ENCODE measurements around the gene SERPINB6.
"Not testable (repeated sequence)": the region's sequence is repeated elsewhere in the genome, so short reads cannot be mapped to it uniquely, and the experiment has no call there.

SERPINB6 gene

GRCh38 chr6:2979819-2980464 lies 8.6 kb upstream of the SERPINB6 start:
- no peak overlapping the region for H3K27ac ChIP-seq

DNA sequence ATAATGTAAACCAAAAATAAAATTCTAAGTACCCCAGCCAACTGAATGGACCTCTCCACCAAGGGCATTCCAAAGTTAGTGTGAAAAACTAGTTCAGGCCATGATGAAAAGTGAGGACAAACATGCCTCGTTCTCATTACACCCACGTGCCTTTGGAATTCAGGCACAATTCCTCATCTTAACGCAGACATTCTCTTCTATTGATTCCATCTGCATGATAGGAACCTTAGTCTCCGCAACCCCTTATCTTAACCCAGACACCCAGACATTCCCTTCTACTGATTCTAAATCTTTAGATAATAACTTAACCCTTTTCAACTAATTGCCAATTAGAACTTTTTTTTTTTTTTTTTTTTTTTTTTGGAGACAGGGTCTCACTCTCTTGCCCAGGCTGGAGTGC lies 7.6 kb upstream of the SERPINB6 start:
- TF ChIP-seq CTCF (conservative IDR thresholded peaks at IDR 0.05), result no peak

More at GRCh38 chr6:2979819-2980464, 8.6 kb upstream of the SERPINB6 start:
- TF ChIP-seq CTCF (conservative IDR thresholded peaks at IDR 0.05), result no peak

DNA sequence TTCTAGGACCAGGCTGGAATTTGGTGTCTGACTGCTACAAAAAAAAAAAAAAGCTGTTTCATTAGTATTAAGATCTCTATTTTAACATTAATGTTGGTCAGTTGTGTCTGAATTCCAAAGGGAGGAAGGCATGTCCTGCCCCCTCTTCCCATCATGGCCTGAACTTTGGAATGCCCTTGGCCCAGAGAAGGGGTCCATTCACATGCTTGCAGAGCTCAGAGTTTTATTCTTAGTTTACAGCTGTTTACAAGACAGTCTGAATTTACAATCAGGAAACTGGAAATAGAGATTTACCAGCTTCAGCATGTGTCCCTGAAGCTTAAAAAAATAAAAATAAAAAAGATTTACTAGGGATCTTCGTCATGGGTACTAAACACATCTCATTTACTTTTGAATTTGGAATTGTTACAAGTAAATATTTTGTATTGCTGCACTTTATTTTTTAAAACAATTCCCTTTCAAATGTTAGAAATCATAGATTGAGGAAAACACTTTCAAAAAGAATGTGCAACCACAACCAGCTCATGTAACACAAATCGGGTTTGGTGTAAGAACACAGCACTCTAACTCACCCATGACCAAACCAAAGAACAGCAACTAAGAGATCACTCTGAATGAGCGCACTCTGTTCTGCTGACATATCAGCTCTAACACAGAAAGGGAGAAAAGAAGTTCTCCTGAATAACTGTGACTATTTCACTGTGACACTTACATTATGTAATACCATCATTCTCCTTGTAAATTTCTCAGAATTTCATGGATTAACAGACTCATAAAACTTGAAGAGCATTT lies 6.6 kb upstream of the SERPINB6 start:
- TF ChIP-seq CTCF (conservative IDR thresholded peaks at IDR 0.05), result no peak

More for the DNA sequence above, 7.6 kb upstream of the SERPINB6 start:
- H3K27ac ChIP-seq, result no peak overlapping the region

GRCh38 chr6:2977290-2977689 lies 5.9 kb upstream of the SERPINB6 start:
- no peak overlapping the region for H3K27ac ChIP-seq
- TF ChIP-seq CTCF (conservative IDR thresholded peaks at IDR 0.05), result no peak

More for the DNA sequence above, 6.6 kb upstream of the SERPINB6 start:
- H3K27ac ChIP-seq, result no peak overlapping the region

- no peak for TF ChIP-seq CTCF (conservative IDR thresholded peaks at IDR 0.05)
- no peak overlapping the region for H3K27ac ChIP-seq
These were observed 5.3 kb upstream of the SERPINB6 start for GRCh38 chr6:2976571-2977085.

GRCh38 chr6:2976060-2976459 lies 4.7 kb upstream of the SERPINB6 start:
- no peak for TF ChIP-seq CTCF (conservative IDR thresholded peaks at IDR 0.05)
- H3K27ac ChIP-seq, result no peak overlapping the region

- H3K27ac ChIP-seq, result no peak overlapping the region
- no peak for TF ChIP-seq CTCF (conservative IDR thresholded peaks at IDR 0.05)
These were observed 2.3 kb upstream of the SERPINB6 start for GRCh38 chr6:2973676-2974075.

GRCh38 chr6:2973180-2973579 lies 1.8 kb upstream of the SERPINB6 start:
- not testable (repeated sequence) for H3K27ac ChIP-seq

DNA sequence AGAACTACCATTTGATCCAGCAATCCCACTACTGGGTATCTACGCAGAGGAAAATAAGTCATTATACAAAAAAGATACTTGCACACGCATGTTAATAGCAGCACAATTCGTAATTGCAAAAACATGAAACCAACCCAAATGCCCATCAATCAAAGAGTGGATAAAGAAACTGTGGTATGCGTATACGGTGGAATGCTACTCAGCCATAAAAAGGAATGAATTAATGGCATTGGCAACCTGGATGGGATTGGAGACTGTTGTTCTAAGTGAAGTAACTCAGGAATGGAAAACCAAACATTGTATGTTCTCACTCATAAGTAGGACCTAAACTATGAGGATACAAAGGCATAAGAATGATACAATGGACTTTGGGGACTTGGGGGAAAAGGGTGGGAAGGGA lies 1.3 kb upstream of the SERPINB6 start:
- peak overlapping the region; percentile 85; the same call in 1 of the 2 replicates for H3K27ac ChIP-seq

DNA sequence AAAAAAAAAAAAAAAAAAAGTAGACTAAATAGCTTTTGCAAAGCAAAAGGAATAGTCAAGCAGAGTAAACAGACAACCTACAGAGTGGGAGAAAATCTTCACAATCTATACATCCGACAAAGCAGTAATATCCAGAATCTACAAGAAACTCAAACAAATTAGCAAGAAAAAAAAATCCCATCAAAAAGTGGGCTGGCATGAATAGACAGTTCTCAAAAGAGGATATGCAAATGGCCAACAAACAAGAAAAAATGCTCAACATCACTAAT lies 786 bp upstream of the SERPINB6 start:
- H3K27ac ChIP-seq, result peak overlapping the region; percentile 85

All from VCaP (cell line).